ENCODE data around the gene PGF.

DNA sequence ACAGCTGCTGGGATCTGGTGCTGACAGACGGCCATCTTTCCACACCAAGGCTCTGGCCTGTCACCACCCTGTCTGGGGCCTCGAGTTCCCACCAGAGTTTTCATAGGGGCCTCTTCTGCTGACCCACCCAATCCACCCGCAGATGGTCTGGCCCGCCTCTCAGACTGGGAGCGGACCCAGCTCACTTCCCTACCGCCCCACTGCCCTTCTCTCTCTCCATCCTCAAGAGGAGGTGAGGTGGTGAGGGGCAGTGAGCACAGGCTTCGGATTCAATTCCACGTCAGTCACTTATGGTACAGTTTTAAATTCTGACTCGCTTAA, 20.1 kb downstream of the PGF start:
- TF ChIP-seq POLR2A (IDR thresholded peaks at IDR 0.05) = no peak
- TF ChIP-seq, protein P1, sequence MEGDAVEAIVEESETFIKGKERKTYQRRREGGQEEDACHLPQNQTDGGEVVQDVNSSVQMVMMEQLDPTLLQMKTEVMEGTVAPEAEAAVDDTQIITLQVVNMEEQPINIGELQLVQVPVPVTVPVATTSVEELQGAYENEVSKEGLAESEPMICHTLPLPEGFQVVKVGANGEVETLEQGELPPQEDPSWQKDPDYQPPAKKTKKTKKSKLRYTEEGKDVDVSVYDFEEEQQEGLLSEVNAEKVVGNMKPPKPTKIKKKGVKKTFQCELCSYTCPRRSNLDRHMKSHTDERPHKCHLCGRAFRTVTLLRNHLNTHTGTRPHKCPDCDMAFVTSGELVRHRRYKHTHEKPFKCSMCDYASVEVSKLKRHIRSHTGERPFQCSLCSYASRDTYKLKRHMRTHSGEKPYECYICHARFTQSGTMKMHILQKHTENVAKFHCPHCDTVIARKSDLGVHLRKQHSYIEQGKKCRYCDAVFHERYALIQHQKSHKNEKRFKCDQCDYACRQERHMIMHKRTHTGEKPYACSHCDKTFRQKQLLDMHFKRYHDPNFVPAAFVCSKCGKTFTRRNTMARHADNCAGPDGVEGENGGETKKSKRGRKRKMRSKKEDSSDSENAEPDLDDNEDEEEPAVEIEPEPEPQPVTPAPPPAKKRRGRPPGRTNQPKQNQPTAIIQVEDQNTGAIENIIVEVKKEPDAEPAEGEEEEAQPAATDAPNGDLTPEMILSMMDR (IDR thresholded peaks at IDR 0.05) = no peak
